Ascending aorta (tissue), 2 donors: ENCODE results near the gene BAZ2B. TPM values are rescaled to one million over a fixed set of nuclear protein-coding genes. Genes with fewer than 3 reads are reported as not detected.

Experiments used
- DNase-seq, 2 donors: peaks; one replicate each; pipeline ENCODE4 v3.0.0-alpha.2; 2019; ENCODE audit warnings: low spot score in 2 of 2
- H3K27ac ChIP-seq, 2 donors: fragments of 200-600 bp; sonication (generic); one replicate each; pipeline ENCODE4 v1.5.1; 2016 to 2017; ENCODE audit warnings: mild to moderate bottlenecking in 1 of 2
- H3K27me3 ChIP-seq: fragments of 200-600 bp; sonication (generic); one replicate; pipeline ENCODE4 v1.5.1; 2017
- H3K36me3 ChIP-seq, 2 donors: fragments of 200-600 bp; sonication (generic); one replicate each; pipeline ENCODE4 v1.5.1; 2016
- H3K4me1 ChIP-seq, 2 donors: fragments of 200-600 bp; sonication (generic); one replicate each; pipeline ENCODE4 v1.5.1; 2016 to 2017; ENCODE audit warnings: mild to moderate bottlenecking in 1 of 2
- H3K4me3 ChIP-seq, 2 donors: fragments of 200-600 bp; sonication (generic); one replicate each; pipeline ENCODE4 v1.5.1; 2016 to 2017; ENCODE audit warnings: mild to moderate bottlenecking in 1 of 2
- H3K9me3 ChIP-seq, 2 donors: fragments of 200-600 bp; sonication (generic); one replicate each; pipeline ENCODE4 v1.5.1; 2016
- intact Hi-C: fragments of 100-400 bp; cut with DNase I; formaldehyde crosslinking; loops from one replicate; pipeline ENCODE4 v1.15.1; 2023
- total RNA-seq: library from RNA; depleted of rRNA; stranded (reverse); fragments of >200 nt; gene quantifications from one replicate; pipeline ENCODE4 v1.1.0, GENCODE V29; 2016
- TF ChIP-seq, protein P1 (sequence below), 3 experiments: fragments of 200-600 bp in 2 of 3; fragments of 450-650 bp in 1 of 3; sonication (generic) in 2 of 3; IDR thresholded peaks; one replicate each; pipeline ENCODE4 v1.5.1; 2016 to 2019; ENCODE audit warnings: antibody characterized with exemption in 3 of 3, mild to moderate bottlenecking in 1 of 3, moderate library complexity in 1 of 3

The BAZ2B gene
- total RNA-seq, 1 donor from 2014 or later, result 30.8 TPM

DNA sequence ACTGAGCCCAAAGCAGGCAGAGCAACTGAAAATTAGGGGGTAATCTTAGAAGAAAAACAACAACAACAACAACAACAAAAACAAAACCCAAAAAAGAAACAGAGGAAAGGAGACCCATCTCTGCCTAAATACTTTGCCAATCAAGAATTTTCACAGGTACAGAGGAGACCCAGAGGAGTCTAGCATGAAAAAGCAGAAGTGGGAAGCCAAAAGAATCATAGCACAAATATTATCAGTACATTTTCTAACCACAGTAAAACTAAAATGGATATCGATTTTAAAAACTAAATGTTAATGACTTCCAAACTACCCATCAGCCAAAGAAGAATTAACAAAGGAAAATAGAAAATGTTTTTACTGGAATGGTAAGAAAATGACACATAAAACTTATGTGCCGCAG, 148.1 kb downstream of the BAZ2B start:
- H3K4me1 ChIP-seq, result no peaks in the 10 kb centered on the region
- no peaks in the 10 kb centered on the region for H3K9me3 ChIP-seq
- H3K36me3 ChIP-seq, result peaks cover 0 to 3% of the 10 kb centered on the region in 2 donors
- intact Hi-C loops, result no loop called here
- TF ChIP-seq, protein P1, sequence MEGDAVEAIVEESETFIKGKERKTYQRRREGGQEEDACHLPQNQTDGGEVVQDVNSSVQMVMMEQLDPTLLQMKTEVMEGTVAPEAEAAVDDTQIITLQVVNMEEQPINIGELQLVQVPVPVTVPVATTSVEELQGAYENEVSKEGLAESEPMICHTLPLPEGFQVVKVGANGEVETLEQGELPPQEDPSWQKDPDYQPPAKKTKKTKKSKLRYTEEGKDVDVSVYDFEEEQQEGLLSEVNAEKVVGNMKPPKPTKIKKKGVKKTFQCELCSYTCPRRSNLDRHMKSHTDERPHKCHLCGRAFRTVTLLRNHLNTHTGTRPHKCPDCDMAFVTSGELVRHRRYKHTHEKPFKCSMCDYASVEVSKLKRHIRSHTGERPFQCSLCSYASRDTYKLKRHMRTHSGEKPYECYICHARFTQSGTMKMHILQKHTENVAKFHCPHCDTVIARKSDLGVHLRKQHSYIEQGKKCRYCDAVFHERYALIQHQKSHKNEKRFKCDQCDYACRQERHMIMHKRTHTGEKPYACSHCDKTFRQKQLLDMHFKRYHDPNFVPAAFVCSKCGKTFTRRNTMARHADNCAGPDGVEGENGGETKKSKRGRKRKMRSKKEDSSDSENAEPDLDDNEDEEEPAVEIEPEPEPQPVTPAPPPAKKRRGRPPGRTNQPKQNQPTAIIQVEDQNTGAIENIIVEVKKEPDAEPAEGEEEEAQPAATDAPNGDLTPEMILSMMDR (IDR thresholded peaks at IDR 0.05), result no peak
- DNase-seq, result no peak
- no peak overlapping the region for H3K4me3 ChIP-seq
- no peaks in the 10 kb centered on the region for H3K27me3 ChIP-seq
- H3K27ac ChIP-seq, result no peak overlapping the region

DNA sequence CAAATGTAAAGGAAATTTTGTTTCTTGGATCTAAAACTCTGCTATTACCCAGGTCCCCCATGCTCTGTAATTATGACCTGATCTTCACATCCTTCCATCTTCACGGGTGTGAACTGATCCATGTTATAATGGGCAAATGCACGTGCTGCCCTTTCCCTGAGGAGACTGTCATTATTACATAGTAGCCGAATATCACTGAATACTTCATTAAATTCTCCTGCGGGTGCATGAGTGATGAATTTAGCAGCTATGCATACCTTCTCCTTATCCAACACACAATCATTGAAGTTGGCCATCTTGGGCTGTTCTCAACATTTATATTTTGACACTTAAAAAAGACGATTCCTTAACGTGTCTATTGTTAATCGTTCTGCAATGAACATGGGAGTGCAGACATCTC, 153.4 kb downstream of the BAZ2B start:
- Histone ChIP-seq H3K27me3 (no peaks in the 10 kb centered on the region), H3K9me3 (no peaks in the 10 kb centered on the region), H3K4me1 (peaks cover 0 to under 1% of the 10 kb centered on the region in 2 donors), H3K4me3 (no peak overlapping the region), H3K36me3 (no peaks in the 10 kb centered on the region), H3K27ac (no peak overlapping the region)
- no peak for DNase-seq
- TF ChIP-seq, protein P1 (IDR thresholded peaks at IDR 0.05), result no peak
- intact Hi-C loops, result no loop called here

DNA sequence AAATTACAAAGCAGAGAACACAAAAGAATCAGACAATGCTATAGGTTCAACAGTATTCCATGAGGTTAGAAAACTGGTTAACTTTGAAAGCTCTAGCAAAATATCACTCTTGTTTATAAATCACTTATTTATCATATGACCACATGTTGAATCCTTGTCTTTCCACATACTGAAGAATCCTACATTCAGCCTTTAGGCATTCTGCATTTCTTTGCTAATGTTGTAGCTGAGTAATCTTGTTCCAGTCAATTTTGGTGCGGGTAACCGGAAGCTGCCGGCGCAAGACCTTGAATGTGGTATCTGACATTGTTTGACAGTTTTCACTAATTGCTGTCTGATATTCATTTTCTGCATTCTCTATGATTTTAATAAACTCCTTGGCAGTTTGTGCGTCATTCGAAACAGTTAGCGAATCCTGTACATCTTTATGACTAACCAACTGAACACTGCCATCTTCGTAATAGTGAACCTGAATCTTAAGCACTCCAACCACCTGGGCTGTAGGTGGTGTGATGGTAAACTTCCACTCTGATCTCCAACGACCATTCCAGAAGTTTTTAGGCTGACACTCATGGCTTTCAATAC, 154.1 kb downstream of the BAZ2B start:
- Histone ChIP-seq H3K4me1 (peaks cover 0 to 4% of the 10 kb centered on the region in 2 donors), H3K4me3 (no peak overlapping the region), H3K27me3 (no peaks in the 10 kb centered on the region), H3K27ac (no peak overlapping the region), H3K36me3 (no peaks in the 10 kb centered on the region), H3K9me3 (no peaks in the 10 kb centered on the region)
- TF ChIP-seq, protein P1 (IDR thresholded peaks at IDR 0.05), result no peak
- no peak for DNase-seq
- intact Hi-C loops, result no loop called here

DNA sequence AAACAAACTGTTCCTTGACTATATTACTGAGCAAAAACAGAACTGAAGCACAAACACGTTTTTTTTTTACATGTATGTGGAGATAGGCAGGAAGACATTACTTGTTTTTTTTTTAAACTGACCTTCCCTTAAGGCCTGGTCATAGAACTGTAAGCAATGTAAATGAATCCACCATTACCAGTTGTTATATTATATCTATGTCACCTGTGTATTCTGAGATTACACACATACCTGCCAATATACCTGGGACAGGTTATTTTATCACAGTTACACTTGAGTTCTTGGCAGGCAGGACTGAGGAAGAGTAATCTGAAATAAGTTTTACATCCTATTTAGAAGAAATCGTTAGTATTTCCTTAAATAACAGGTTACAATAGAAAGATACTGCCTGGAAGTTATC, 155.3 kb downstream of the BAZ2B start:
- TF ChIP-seq, protein P1 (IDR thresholded peaks at IDR 0.05), result no peak
- no peak overlapping the region for H3K4me3 ChIP-seq
- H3K4me1 ChIP-seq, result peaks cover 0 to 13% of the 10 kb centered on the region in 2 donors
- no peaks in the 10 kb centered on the region for H3K27me3 ChIP-seq
- intact Hi-C loops, result no loop called here
- DNase-seq, result no peak
- no peaks in the 10 kb centered on the region for H3K36me3 ChIP-seq
- no peaks in the 10 kb centered on the region for H3K9me3 ChIP-seq
- H3K27ac ChIP-seq, result no peak overlapping the region

DNA sequence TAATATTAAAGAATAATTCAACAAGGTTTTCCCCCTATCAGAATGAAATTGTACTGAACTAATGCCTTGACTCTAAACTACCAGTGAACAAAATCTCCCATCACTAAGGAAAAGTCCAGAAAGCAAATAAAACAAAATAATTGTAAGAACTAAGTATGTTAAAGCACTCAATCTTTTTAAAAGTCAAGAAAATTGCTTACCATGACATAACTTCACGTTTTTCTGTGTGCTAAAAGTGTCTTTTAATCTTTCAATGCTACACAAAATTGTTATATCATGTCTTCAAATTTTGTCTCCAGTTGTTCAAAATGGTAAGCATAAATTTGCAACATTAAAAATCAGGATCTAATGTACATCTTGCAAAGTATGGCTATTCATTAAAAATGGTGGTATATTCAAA, 156.1 kb downstream of the BAZ2B start:
- Histone ChIP-seq H3K4me3 (no peak overlapping the region), H3K9me3 (no peaks in the 10 kb centered on the region), H3K27ac (no peak overlapping the region), H3K36me3 (no peaks in the 10 kb centered on the region), H3K4me1 (peaks cover 0 to 18% of the 10 kb centered on the region in 2 donors), H3K27me3 (no peaks in the 10 kb centered on the region)
- TF ChIP-seq, protein P1 (IDR thresholded peaks at IDR 0.05), result no peak
- no peak for DNase-seq
- intact Hi-C loops, result no loop called here

DNA sequence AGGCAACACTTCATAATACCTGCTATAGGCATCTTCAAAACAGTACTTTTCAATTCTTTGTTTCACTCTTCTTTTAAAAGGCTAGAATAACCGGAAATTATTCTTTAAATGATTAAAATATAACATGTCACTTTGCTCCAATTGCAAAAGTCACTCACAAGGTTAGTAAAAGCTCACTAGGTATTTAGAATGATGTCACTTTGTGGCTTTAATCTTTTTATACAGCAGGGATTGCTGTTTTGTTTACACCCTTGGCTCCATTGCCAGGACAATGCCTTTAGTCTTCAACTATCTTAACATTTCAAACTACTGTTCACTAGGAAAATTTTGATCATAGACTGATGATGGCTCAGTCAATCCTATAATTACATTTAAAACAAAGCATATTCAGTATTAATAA, 157.1 kb downstream of the BAZ2B start:
- intact Hi-C loops, result loop anchor here (10.0 kb wide), 1 partner anchor 156 kb away; the partner anchor contains the start of gene BAZ2B

More for the DNA sequence above, 157.1 kb downstream of the BAZ2B start:
- TF ChIP-seq, protein P1 (IDR thresholded peaks at IDR 0.05), result no peak
- no peak for DNase-seq
- no peaks in the 10 kb centered on the region for H3K9me3 ChIP-seq
- no peaks in the 10 kb centered on the region for H3K36me3 ChIP-seq
- H3K4me3 ChIP-seq, result no peak overlapping the region
- no peak overlapping the region for H3K27ac ChIP-seq
- peaks cover 0 to 23% of the 10 kb centered on the region in 2 donors for H3K4me1 ChIP-seq
- no peaks in the 10 kb centered on the region for H3K27me3 ChIP-seq
